H1 (cell line): ENCODE measurements around the gene GRIN3A. TPM values are rescaled to one million over a fixed set of nuclear protein-coding genes. Genes with fewer than 3 reads are reported as not detected.

ENCODE experiments used
- CTCF ChIA-PET: fragments of 300-600 bp; sonication (Branson Sonifier 250); formaldehyde crosslinking; loops from one replicate; lab custom pipeline; 2021; ENCODE audit not compliant: partially characterized antibody; lab: Charles Lee
- POLR2A ChIA-PET: fragments of 300-600 bp; sonication (Branson Sonifier 250); formaldehyde crosslinking; loops from one replicate; lab custom pipeline; 2021; ENCODE audit warnings: inconsistent platforms; ENCODE audit not compliant: partially characterized antibody; lab: Charles Lee
- DNase-seq, 2 experiments: peaks; one replicate each; pipeline versions ENCODE4 v3.0.0 to v3.0.0-alpha.2; 2010 to 2022; ENCODE audit warnings: low spot score in 2 of 2, low read depth in 1 of 2, mixed read lengths in 1 of 2
- FAIRE-seq: peaks from 2 replicates; lab custom pipeline; 2011; peaks lifted over from hg19 to GRCh38; lab: Jason Lieb, UNC
- H2AFZ ChIP-seq: 2 replicates; pipeline ENCODE4 v1.8.1; 2012; ENCODE audit warnings: low read length, inconsistent platforms
- H2AK5ac ChIP-seq: 2 replicates; pipeline ENCODE4 v1.6.1; 2013; ENCODE audit warnings: low read depth, low read length
- H2BK120ac ChIP-seq: replicated peaks from 2 replicates; pipeline ENCODE3; 2013; ENCODE audit warnings: low read depth, low read length, inconsistent platforms
- H2BK12ac ChIP-seq: 2 replicates; pipeline ENCODE4 v1.6.1; 2013; ENCODE audit warnings: low read depth, low read length
- H2BK15ac ChIP-seq: 2 replicates; pipeline ENCODE4 v1.6.1; 2013; ENCODE audit warnings: low read length
- H2BK20ac ChIP-seq: 2 replicates; pipeline ENCODE4 v1.6.1; 2013; ENCODE audit warnings: low read length
- H2BK5ac ChIP-seq: 2 replicates; pipeline ENCODE4 v1.6.1; 2013; ENCODE audit warnings: low read depth, low read length
- H3K14ac ChIP-seq: 2 replicates; pipeline ENCODE4 v1.6.1; 2013; ENCODE audit warnings: inconsistent platforms; ENCODE audit not compliant: insufficient read length
- H3K18ac ChIP-seq: 2 replicates; pipeline ENCODE4 v1.6.1; 2013; ENCODE audit warnings: low read length; ENCODE audit errors: extremely low read depth
- H3K23ac ChIP-seq: 2 replicates; pipeline ENCODE4 v1.6.1; 2013; ENCODE audit warnings: inconsistent platforms; ENCODE audit not compliant: insufficient read length
- H3K23me2 ChIP-seq: 2 replicates; pipeline ENCODE4 v1.6.1; 2013; ENCODE audit warnings: low read depth, low read length
- H3K27ac ChIP-seq: 2 replicates; pipeline ENCODE4 v1.6.1; 2011; ENCODE audit warnings: low read depth, low read length, inconsistent platforms
- H3K27me3 ChIP-seq, 4 experiments: replicated peaks in 1 of 4; 1 replicate in 1 of 4; 2 replicates in 3 of 4; pipeline versions ENCODE4 v1.6.1 to v1.8.1; 2011 to 2013; ENCODE audit warnings: low read length in 3 of 4, mild to moderate bottlenecking in 3 of 4, inconsistent platforms in 2 of 4, mixed read lengths in 2 of 4, moderate library complexity in 1 of 4; ENCODE audit not compliant: control insufficient read depth in 3 of 4, insufficient read depth in 3 of 4; ENCODE audit errors: extremely low read depth in 1 of 4
- H3K36me3 ChIP-seq, 4 experiments: 2 replicates each; pipeline versions ENCODE4 v1.6.1 to v1.8.1; 2011 to 2013; ENCODE audit warnings: mild to moderate bottlenecking in 4 of 4, low read length in 3 of 4, moderate library complexity in 2 of 4, control low read depth in 1 of 4, inconsistent platforms in 1 of 4; ENCODE audit not compliant: insufficient read depth in 4 of 4, control insufficient read depth in 2 of 4
- H3K4ac ChIP-seq: replicated peaks from 2 replicates; pipeline ENCODE3; 2013; ENCODE audit warnings: low read length, low read depth, mixed read lengths, inconsistent platforms; ENCODE audit not compliant: insufficient read length
- H3K4me1 ChIP-seq, 4 experiments: replicated peaks in 1 of 4; 1 replicate in 1 of 4; 2 replicates in 3 of 4; pipeline versions ENCODE4 v1.6.1 to v1.8.1; 2011 to 2013; ENCODE audit warnings: low read length in 3 of 4, inconsistent platforms in 2 of 4, mixed read lengths in 1 of 4; ENCODE audit not compliant: insufficient read depth in 4 of 4, control insufficient read depth in 3 of 4
- H3K4me2 ChIP-seq, 2 experiments: 2 replicates each; pipeline versions ENCODE4 v1.6.1 to v1.8.1; 2011 to 2013; ENCODE audit warnings: low read depth in 2 of 2, low read length in 2 of 2, control low read depth in 1 of 2, inconsistent platforms in 1 of 2, mild to moderate bottlenecking in 1 of 2; ENCODE audit not compliant: insufficient read depth in 1 of 2
- H3K4me3 ChIP-seq, 4 experiments: fragments of 200-600, 300-600 bp in 1 of 4; sonication (generic), shearing (Covaris generic), sonication (Bioruptor Twin) in 1 of 4; 2 replicates each; pipeline versions ENCODE4 v1.5.1 to v1.8.1; 2011 to 2016; ENCODE audit warnings: low read length in 4 of 4, low read depth in 3 of 4, control low read depth in 2 of 4, inconsistent platforms in 2 of 4, mild to moderate bottlenecking in 2 of 4, mixed read lengths in 1 of 4, moderate library complexity in 1 of 4; ENCODE audit not compliant: insufficient read depth in 2 of 4; ENCODE audit errors: extremely low read depth in 1 of 4
- H3K56ac ChIP-seq: replicated peaks from 2 replicates; pipeline ENCODE3; 2013; ENCODE audit warnings: low read depth, mild to moderate bottlenecking, mixed read lengths, low read length, inconsistent platforms; ENCODE audit not compliant: insufficient read length
- H3K79me1 ChIP-seq: 2 replicates; pipeline ENCODE4 v1.6.1; 2013; ENCODE audit warnings: low read depth, low read length, control low read depth
- H3K79me2 ChIP-seq, 2 experiments: 2 replicates each; pipeline versions ENCODE4 v1.6.1 to v1.8.1; 2012 to 2013; ENCODE audit warnings: low read length in 2 of 2, mild to moderate bottlenecking in 2 of 2, inconsistent platforms in 1 of 2; ENCODE audit not compliant: insufficient read depth in 2 of 2, control insufficient read depth in 1 of 2
- H3K9ac ChIP-seq, 4 experiments: replicated peaks in 1 of 4; 1 replicate in 1 of 4; 2 replicates in 3 of 4; pipeline versions ENCODE4 v1.6.1 to v1.8.1; 2011 to 2013; ENCODE audit warnings: low read depth in 3 of 4, low read length in 3 of 4, control low read depth in 2 of 4, mild to moderate bottlenecking in 2 of 4, moderate library complexity in 2 of 4, inconsistent platforms in 1 of 4; ENCODE audit errors: extremely low read depth in 1 of 4
- H3K9me3 ChIP-seq, 2 experiments: 2 replicates each; pipeline versions ENCODE4 v1.6.1 to v1.8.1; 2012 to 2013; ENCODE audit warnings: mild to moderate bottlenecking in 2 of 2, moderate library complexity in 2 of 2, control low read depth in 1 of 2, inconsistent platforms in 1 of 2, low read depth in 1 of 2, low read length in 1 of 2, mixed read lengths in 1 of 2; ENCODE audit not compliant: insufficient read depth in 2 of 2
- H4K20me1 ChIP-seq, 2 experiments: replicated peaks in 1 of 2; 2 replicates each; pipeline versions ENCODE3 to v1.8.1; 2011 to 2013; ENCODE audit warnings: inconsistent platforms in 2 of 2, low read length in 2 of 2, mild to moderate bottlenecking in 1 of 2; ENCODE audit not compliant: insufficient read depth in 2 of 2, control insufficient read depth in 1 of 2
- H4K5ac ChIP-seq: 2 replicates; pipeline ENCODE4 v1.6.1; 2013; ENCODE audit warnings: low read length, low read depth, mixed read lengths, inconsistent platforms; ENCODE audit not compliant: insufficient read length
- H4K8ac ChIP-seq: 2 replicates; pipeline ENCODE4 v1.8.0; 2013; ENCODE audit warnings: mild to moderate bottlenecking, moderate library complexity, low read length, inconsistent platforms; ENCODE audit not compliant: insufficient read depth; ENCODE audit errors: extremely low read depth
- H4K91ac ChIP-seq: replicated peaks from 2 replicates; pipeline ENCODE3; 2013; ENCODE audit warnings: low read length, mixed read lengths, inconsistent platforms; ENCODE audit not compliant: insufficient read length
- ASH2L ChIP-seq: fragments of 200-600, 300-600 bp; sonication (generic); IDR thresholded peaks from one replicate; pipeline ENCODE4 v1.7.1; 2017; ENCODE audit warnings: low read length
- BCL11A ChIP-seq, 2 experiments: IDR thresholded peaks; one replicate each; pipeline ENCODE4 v1.6.1; 2011; ENCODE audit warnings: low read depth in 2 of 2, low read length in 2 of 2, mild to moderate bottlenecking in 2 of 2
- BRCA1 ChIP-seq: IDR thresholded peaks from 2 replicates; pipeline ENCODE4 v1.6.1; 2012; ENCODE audit warnings: low read depth, low read length, improper control_type of control experiment
- CEBPB ChIP-seq: IDR thresholded peaks from 2 replicates; pipeline ENCODE4 v1.6.1; 2012; ENCODE audit warnings: low read depth, low read length
- EZH2 ChIP-seq: fragments of 200-600 bp; sonication (generic); IDR thresholded peaks from 2 replicates; pipeline ENCODE4 v1.7.1; 2012; ENCODE audit warnings: low read depth, mild to moderate bottlenecking, moderate library complexity, low read length, inconsistent platforms; ENCODE audit not compliant: severe bottlenecking
- JUND ChIP-seq: IDR thresholded peaks from 2 replicates; pipeline ENCODE4 v1.6.1; 2011; ENCODE audit warnings: mild to moderate bottlenecking, improper control_type of control experiment, low read length
- MAFK ChIP-seq: IDR thresholded peaks from 2 replicates; pipeline ENCODE4 v1.6.1; 2012; ENCODE audit warnings: low read depth, mild to moderate bottlenecking, improper control_type of control experiment, low read length
- NANOG ChIP-seq: IDR thresholded peaks from 2 replicates; pipeline ENCODE4 v1.6.1; 2011; ENCODE audit warnings: low read length, low read depth, mild to moderate bottlenecking, inconsistent platforms; ENCODE audit not compliant: insufficient read depth, poor library complexity, severe bottlenecking
- POLR2A ChIP-seq, 2 experiments: IDR thresholded peaks; 1 replicate in 1 of 2; 2 replicates in 1 of 2; pipeline ENCODE4 v1.6.1; 2011; ENCODE audit warnings: low read depth in 2 of 2, low read length in 2 of 2, mild to moderate bottlenecking in 2 of 2; ENCODE audit errors: control extremely low read depth in 1 of 2
- POLR2AphosphoS5 ChIP-seq: IDR thresholded peaks from 2 replicates; pipeline ENCODE4 v1.6.1; 2011; ENCODE audit warnings: low read depth, low read length
- RAD21 ChIP-seq, 2 experiments: IDR thresholded peaks in 1 of 2; conservative IDR thresholded peaks in 1 of 2; 2 replicates each; pipeline ENCODE4 v1.6.1; 2011; ENCODE audit warnings: low read depth in 2 of 2, low read length in 2 of 2, improper control_type of control experiment in 1 of 2, inconsistent platforms in 1 of 2, mild to moderate bottlenecking in 1 of 2, moderate library complexity in 1 of 2
- SIN3A ChIP-seq, 2 experiments: IDR thresholded peaks in 1 of 2; conservative IDR thresholded peaks in 1 of 2; 2 replicates each; pipeline ENCODE4 v1.6.1; 2011 to 2012; ENCODE audit warnings: low read length in 2 of 2, improper control_type of control experiment in 1 of 2, low read depth in 1 of 2, mild to moderate bottlenecking in 1 of 2
- SP2 ChIP-seq: IDR thresholded peaks from 2 replicates; pipeline ENCODE4 v1.6.1; 2012; ENCODE audit warnings: mild to moderate bottlenecking, low read length, inconsistent platforms
- SUZ12 ChIP-seq: fragments of 200-600 bp; sonication (generic); IDR thresholded peaks from 2 replicates; pipeline ENCODE4 v1.6.1; 2012; ENCODE audit warnings: mild to moderate bottlenecking, inconsistent platforms, low read length, moderate library complexity, mixed read lengths
- TAF7 ChIP-seq: optimal IDR thresholded peaks from 2 replicates; pipeline ENCODE3; 2011; ENCODE audit warnings: low read depth, mild to moderate bottlenecking, inconsistent platforms, low read length, moderate library complexity, borderline replicate concordance
- TEAD4 ChIP-seq: IDR thresholded peaks from 2 replicates; pipeline ENCODE4 v1.6.1; 2012; ENCODE audit warnings: low read depth, low read length, inconsistent platforms, mixed read lengths
- WGBS, 2 experiments: shearing (Covaris generic) in 1 of 2; methylation state at CpG; one replicate each; pipeline versions ENCODE4 v1.1.6 to v1.1.7; 2013 to 2015; ENCODE audit warnings: low lambda C conversion rate in 2 of 2, mixed read lengths in 2 of 2, inconsistent platforms in 1 of 2, low coverage in 1 of 2, missing lambda C conversion rate in 1 of 2; ENCODE audit not compliant: insufficient replicate concordance in 2 of 2, insufficient coverage in 1 of 2, insufficient read length in 1 of 2; ENCODE audit errors: extremely low coverage in 1 of 2, missing lambda C conversion rate in 1 of 2; 5-methylcytosine and 5-hydroxymethylcytosine counted together
- polyA plus RNA-seq, 7 experiments: library from polyadenylated mRNA; depleted of rRNA in 3 of 7; stranded (reverse) in 5 of 7; unstranded in 2 of 7; fragments of >200 nt in 5 of 7; fragments of 200-250 nt in 2 of 7; gene quantifications; 1 replicate in 5 of 7; 2 replicates in 1 of 7; 4 replicates in 1 of 7; pipeline versions ENCODE4 v1.2.1 to v1.2.3, GENCODE V29; 2011 to 2013; ENCODE audit warnings: missing spikeins in 2 of 7, mixed read lengths in 2 of 7
- total RNA-seq: library from RNA; stranded (reverse); fragmentation: NEBNext Ultra II Directional; extraction: Animal tissue kit (Norgen Biotek cat#: 25700); gene quantifications from 2 replicates; pipeline ENCODE4 v1.2.1, GENCODE V29; 2021

Gene GRIN3A
- total and polyA plus RNA-seq, 2 of the 8 experiments (the other 6 are each of a cell fraction or from before 2014, with no cell fraction given): 0.04 TPM; not detected in 1

DNA sequence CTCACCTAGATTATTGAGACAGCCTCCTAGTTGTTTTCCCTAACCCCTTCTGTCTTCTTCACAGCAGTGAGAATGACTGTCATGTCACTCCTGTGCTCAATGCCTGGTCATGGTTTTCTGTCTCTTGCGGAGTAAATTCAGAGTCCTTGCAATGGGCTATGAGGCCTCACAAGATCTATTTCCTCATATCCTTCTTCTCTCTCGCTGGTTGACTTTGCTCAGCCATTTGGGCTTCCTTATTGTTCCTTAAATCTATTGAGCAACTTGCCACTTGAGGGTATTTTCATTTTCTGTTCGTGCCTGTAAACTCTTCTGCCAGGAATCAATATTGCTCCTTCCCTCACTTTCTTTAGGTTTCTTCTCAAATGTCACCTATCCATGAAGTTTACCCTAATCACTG is 152.7 kb downstream of the GRIN3A start:
- ChIA-PET POLR2A (no interaction called here), CTCF (no interaction called here)
- Histone ChIP-seq H4K20me1 (no peaks in the 10 kb centered on the region), H3K14ac (no peak overlapping the region), H2AFZ (no peak overlapping the region), H4K5ac (no peak overlapping the region), H4K8ac (no peak overlapping the region), H2BK120ac (no peak overlapping the region), H3K23me2 (no peaks in the 10 kb centered on the region; the same call in 1 of the 2 replicates), H3K4me2 (no peak overlapping the region), H3K4me1 (peaks cover 1 to 9% (median 6%) of the 10 kb centered on the region in 4 experiments; a peak in 6 of 7 replicates), H3K9me3 (no peaks in the 10 kb centered on the region), H3K79me1 (no peaks in the 10 kb centered on the region), H3K36me3 (no peaks in the 10 kb centered on the region), H3K27ac (no peak overlapping the region), H3K23ac (no peak overlapping the region), H2BK5ac (no peak overlapping the region), H2BK15ac (no peak overlapping the region), H2BK12ac (no peak overlapping the region), H3K27me3 (no peaks in the 10 kb centered on the region), H4K91ac (no peak overlapping the region), H3K18ac (no peak overlapping the region), H2AK5ac (no peak overlapping the region), H3K56ac (no peak overlapping the region), H3K4ac (no peak overlapping the region), H3K9ac (no peak overlapping the region), H3K79me2 (no peaks in the 10 kb centered on the region), H3K4me3 (no peak overlapping the region), H2BK20ac (no peak overlapping the region)
- FAIRE-seq (no peak), DNase-seq (no peak)
- TF ChIP-seq BCL11A (IDR thresholded peaks at IDR 0.05; ENCODE audit: low read depth in 2 of 2, low read length in 2 of 2) (no peak), ASH2L (no peak), MAFK (no peak), CEBPB (no peak), SUZ12 (no peak), EZH2 (no peak), SP2 (no peak), NANOG (no peak), TAF7 (no peak), POLR2AphosphoS5 (no peak), BRCA1 (no peak), JUND (no peak), POLR2A (IDR thresholded peaks at IDR 0.05; ENCODE audit: control extremely low read depth in 1 of 2, low read depth in 2 of 2, low read length in 2 of 2) (no peak), RAD21 (IDR thresholded peaks at IDR 0.05 in 1 of 2, conservative IDR thresholded peaks at IDR 0.05 in 1 of 2; ENCODE audit: low read depth in 2 of 2, low read length in 2 of 2) (no peak), TEAD4 (no peak), SIN3A (conservative IDR thresholded peaks at IDR 0.05 in 1 of 2, IDR thresholded peaks at IDR 0.05 in 1 of 2; ENCODE audit: low read depth in 1 of 2, low read length in 2 of 2) (no peak)
- 83% methylated on average over 3 of the region's 3 CpGs; no CpG with 5 or more reads in 1 of the 2 experiments for WGBS, 2 experiments
